ENCODE data around the gene ATG9B. TPM values are rescaled to one million over a fixed set of nuclear protein-coding genes. Genes with fewer than 3 reads are reported as not detected.
A peak's percentile ranks its signal among the peaks of the same experiment; 100 is the strongest.
"Not testable (repeated sequence)": the region's sequence is repeated elsewhere in the genome, so short reads cannot be mapped to it uniquely, and the experiment has no call there.

Gene ATG9B
- total RNA-seq, 1 experiment from 2014 or later = 1.3 TPM

- DNase-seq = no peak
- TSS peak; percentile 18 for BruUV-seq (replicated peaks)
- intact Hi-C loops (cut with micrococcal nuclease) = no loop called here
- Histone ChIP-seq H3K4me1 (ENCODE audit: insufficient read depth, low read length) (0 out of 2 replicates have a peak, but pooled peaks cover 3% of the 10 kb centered on the region), H3K27ac (ENCODE audit: low read length) (no peak overlapping the region), H3K4me3 (ENCODE audit: low read length) (no peak overlapping the region), H3K27me3 (ENCODE audit: low read length) (no peaks in the 10 kb centered on the region), H3K36me3 (ENCODE audit: low read depth, low read length) (no peaks in the 10 kb centered on the region), H3K9ac (ENCODE audit: low read length) (no peak overlapping the region), H3K4me2 (ENCODE audit: low read length) (no peak overlapping the region), H3F3A (ENCODE audit: low read length, unreplicated experiment) (no peaks in the 10 kb centered on the region), H2AFZ (ENCODE audit: low read length) (no peak overlapping the region), H3K9me2 (replicated peaks; ENCODE audit: low read length) (no peaks in the 10 kb centered on the region), H4K20me1 (ENCODE audit: low read length) (no peaks in the 10 kb centered on the region), H3K9me3 (ENCODE audit: low read length) (no peaks in the 10 kb centered on the region), H3K79me2 (ENCODE audit: low read length) (no peaks in the 10 kb centered on the region)
- ATAC-seq = no peak
- ChIA-PET POLR2A (ENCODE audit: unreplicated experiment) (no interaction called here), CTCF (no interaction called here)
- TF ChIP-seq CTCF (conservative IDR thresholded peaks at IDR 0.05; ENCODE audit: low read depth, low read length) = no peak
- TF ChIP-seq EZH2 (IDR thresholded peaks at IDR 0.05; ENCODE audit: low read length, unreplicated experiment) = no peak
- no peak for TF ChIP-seq EZH2phosphoT487 (IDR thresholded peaks at IDR 0.05; ENCODE audit: borderline replicate concordance, low read length)
These were observed 12.1 kb downstream of the ATG9B start for GRCh38 chr7:151012031-151012692.

GRCh38 chr7:151011616-151012015 lies 12.7 kb downstream of the ATG9B start:
- H3K4me3 ChIP-seq (ENCODE audit: low read length); H3K4me2 ChIP-seq (ENCODE audit: low read length); intact Hi-C loops (cut with micrococcal nuclease); H3K9ac ChIP-seq (ENCODE audit: low read length); H3K27me3 ChIP-seq (ENCODE audit: low read length); H3K79me2 ChIP-seq (ENCODE audit: low read length); H3K9me3 ChIP-seq (ENCODE audit: low read length); H3K4me1 ChIP-seq (ENCODE audit: insufficient read depth, low read length); H3K36me3 ChIP-seq (ENCODE audit: low read depth, low read length); H3F3A ChIP-seq (ENCODE audit: low read length, unreplicated experiment); H3K9me2 ChIP-seq (replicated peaks; ENCODE audit: low read length); H2AFZ ChIP-seq (ENCODE audit: low read length); DNase-seq; H4K20me1 ChIP-seq (ENCODE audit: low read length); POLR2A ChIA-PET (ENCODE audit: unreplicated experiment); H3K27ac ChIP-seq (ENCODE audit: low read length); ATAC-seq; BruUV-seq (replicated peaks): not testable (repeated sequence)
- CTCF ChIA-PET = interaction anchor here (0.6 kb wide), 1 partner anchor 16 kb away, joined by 3 read pairs; the partner anchor contains the start of gene ABCB8

- H3K4me2 ChIP-seq (ENCODE audit: low read length) = no peak overlapping the region
- POLR2A ChIA-PET (ENCODE audit: unreplicated experiment) = no interaction called here
These were observed 13.2 kb downstream of the ATG9B start for GRCh38 chr7:151011097-151011409.

More at GRCh38 chr7:151011097-151011409, 13.2 kb downstream of the ATG9B start:
- ATAC-seq (no peak), DNase-seq (no peak)
- TF ChIP-seq EZH2 (IDR thresholded peaks at IDR 0.05; ENCODE audit: low read length, unreplicated experiment) (no peak), EZH2phosphoT487 (IDR thresholded peaks at IDR 0.05; ENCODE audit: borderline replicate concordance, low read length) (no peak), CTCF (conservative IDR thresholded peaks at IDR 0.05; ENCODE audit: low read depth, low read length) (no peak)
- CTCF ChIA-PET = no interaction called here
- H3K27me3 ChIP-seq (ENCODE audit: low read length) = no peaks in the 10 kb centered on the region
- H3K9me3 ChIP-seq (ENCODE audit: low read length) = no peaks in the 10 kb centered on the region
- BruUV-seq (replicated peaks) = no TSS peak
- H3F3A ChIP-seq (ENCODE audit: low read length, unreplicated experiment) = no peaks in the 10 kb centered on the region
- no peak overlapping the region for H2AFZ ChIP-seq (ENCODE audit: low read length)
- no peaks in the 10 kb centered on the region for H3K9me2 ChIP-seq (replicated peaks; ENCODE audit: low read length)
- no peaks in the 10 kb centered on the region for H4K20me1 ChIP-seq (ENCODE audit: low read length)
- intact Hi-C loops (cut with micrococcal nuclease) = no loop called here
- H3K36me3 ChIP-seq (ENCODE audit: low read depth, low read length) = no peaks in the 10 kb centered on the region
- H3K79me2 ChIP-seq (ENCODE audit: low read length) = no peaks in the 10 kb centered on the region
- H3K27ac ChIP-seq (ENCODE audit: low read length) = no peak overlapping the region
- H3K4me1 ChIP-seq (ENCODE audit: insufficient read depth, low read length) = 0 out of 2 replicates have a peak, but pooled peaks cover 3% of the 10 kb centered on the region
- no peak overlapping the region for H3K9ac ChIP-seq (ENCODE audit: low read length)
- no peak overlapping the region for H3K4me3 ChIP-seq (ENCODE audit: low read length)
